ENCODE results near the gene GRIK3.

Gene GRIK3

DNA sequence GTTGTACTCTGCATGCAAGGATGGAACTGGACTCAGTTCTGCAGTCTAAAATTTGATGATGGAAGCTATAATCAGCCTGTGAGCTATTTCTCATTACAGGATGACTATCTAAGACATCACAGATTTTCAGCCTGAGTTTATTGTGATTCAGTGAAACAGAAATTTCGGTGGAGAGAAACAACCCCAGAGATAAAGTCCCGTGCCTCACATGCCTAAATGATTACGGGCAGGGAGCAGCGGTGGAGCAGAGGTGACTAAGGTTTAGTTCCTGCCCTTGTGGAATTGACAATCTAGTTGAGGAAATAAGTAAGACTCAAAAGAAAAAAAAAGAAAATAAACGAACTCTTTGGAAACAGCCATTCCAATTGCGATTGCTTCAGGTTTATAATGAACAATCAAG, 96.9 kb downstream of the GRIK3 start:
- TF ChIP-seq, protein P1, sequence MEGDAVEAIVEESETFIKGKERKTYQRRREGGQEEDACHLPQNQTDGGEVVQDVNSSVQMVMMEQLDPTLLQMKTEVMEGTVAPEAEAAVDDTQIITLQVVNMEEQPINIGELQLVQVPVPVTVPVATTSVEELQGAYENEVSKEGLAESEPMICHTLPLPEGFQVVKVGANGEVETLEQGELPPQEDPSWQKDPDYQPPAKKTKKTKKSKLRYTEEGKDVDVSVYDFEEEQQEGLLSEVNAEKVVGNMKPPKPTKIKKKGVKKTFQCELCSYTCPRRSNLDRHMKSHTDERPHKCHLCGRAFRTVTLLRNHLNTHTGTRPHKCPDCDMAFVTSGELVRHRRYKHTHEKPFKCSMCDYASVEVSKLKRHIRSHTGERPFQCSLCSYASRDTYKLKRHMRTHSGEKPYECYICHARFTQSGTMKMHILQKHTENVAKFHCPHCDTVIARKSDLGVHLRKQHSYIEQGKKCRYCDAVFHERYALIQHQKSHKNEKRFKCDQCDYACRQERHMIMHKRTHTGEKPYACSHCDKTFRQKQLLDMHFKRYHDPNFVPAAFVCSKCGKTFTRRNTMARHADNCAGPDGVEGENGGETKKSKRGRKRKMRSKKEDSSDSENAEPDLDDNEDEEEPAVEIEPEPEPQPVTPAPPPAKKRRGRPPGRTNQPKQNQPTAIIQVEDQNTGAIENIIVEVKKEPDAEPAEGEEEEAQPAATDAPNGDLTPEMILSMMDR (conservative IDR thresholded peaks at IDR 0.05; ENCODE audit: low read depth, low read length) = no peak
- no peak for DNase-seq (ENCODE audit: low read depth)
- H3K4me3 ChIP-seq (ENCODE audit: low read depth, low read length) = no peak overlapping the region

DNA sequence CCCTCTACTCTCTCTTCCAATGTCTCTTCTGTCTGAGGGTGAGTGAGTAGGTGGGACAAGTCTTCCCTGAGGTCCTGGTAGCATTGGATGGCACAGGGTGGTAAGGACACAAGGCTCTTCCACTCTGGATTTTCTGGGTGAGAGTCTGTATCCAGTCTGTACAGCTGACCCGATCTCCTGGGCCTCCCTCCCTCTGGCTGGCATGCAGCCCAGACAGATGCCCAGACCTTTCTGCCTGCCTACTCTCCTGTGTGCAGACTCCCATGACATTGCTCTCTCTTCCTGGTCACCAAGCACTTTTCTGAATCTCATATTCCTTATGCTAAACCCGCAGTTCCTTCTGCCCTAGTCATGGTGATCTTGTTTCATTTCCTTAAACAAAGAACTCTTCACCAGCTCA, 100.3 kb downstream of the GRIK3 start:
- DNase-seq (ENCODE audit: low read depth) = no peak
- TF ChIP-seq, protein P1 (conservative IDR thresholded peaks at IDR 0.05; ENCODE audit: low read depth, low read length) = no peak
- no peak overlapping the region for H3K4me3 ChIP-seq (ENCODE audit: low read depth, low read length)

GRCh38 chr1:36927826-36928225, 106.5 kb downstream of the GRIK3 start:
- TF ChIP-seq, protein P1 (conservative IDR thresholded peaks at IDR 0.05; ENCODE audit: low read depth, low read length) = no peak
- DNase-seq (ENCODE audit: low read depth) = no peak

DNA sequence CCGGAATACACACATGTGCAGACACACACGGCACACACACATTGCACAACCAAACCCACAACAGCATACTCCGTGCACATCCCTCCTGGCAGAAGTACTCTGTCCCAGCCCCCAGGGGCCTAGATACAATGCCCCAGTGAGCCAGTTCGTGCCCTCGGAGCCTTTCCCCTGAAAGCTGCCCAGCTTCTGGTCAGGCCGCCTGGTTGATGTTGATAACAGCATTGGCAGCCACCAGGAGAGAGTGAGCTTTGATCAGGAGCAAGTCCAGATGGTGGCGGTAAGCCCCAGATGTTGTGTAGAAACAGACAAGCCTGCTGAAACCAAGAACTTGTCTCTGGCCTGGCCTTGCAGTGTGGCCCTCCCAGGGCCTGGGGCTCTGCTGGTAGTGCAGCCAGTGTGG, 109.1 kb downstream of the GRIK3 start:
- TF ChIP-seq, protein P1 (conservative IDR thresholded peaks at IDR 0.05; ENCODE audit: low read depth, low read length) = no peak
- no peak for DNase-seq (ENCODE audit: low read depth)
- no peak overlapping the region for H3K4me3 ChIP-seq (ENCODE audit: low read depth, low read length)

More at GRCh38 chr1:36927826-36928225, 106.5 kb downstream of the GRIK3 start:
- no peak overlapping the region for H3K4me3 ChIP-seq (ENCODE audit: low read depth, low read length)

DNA sequence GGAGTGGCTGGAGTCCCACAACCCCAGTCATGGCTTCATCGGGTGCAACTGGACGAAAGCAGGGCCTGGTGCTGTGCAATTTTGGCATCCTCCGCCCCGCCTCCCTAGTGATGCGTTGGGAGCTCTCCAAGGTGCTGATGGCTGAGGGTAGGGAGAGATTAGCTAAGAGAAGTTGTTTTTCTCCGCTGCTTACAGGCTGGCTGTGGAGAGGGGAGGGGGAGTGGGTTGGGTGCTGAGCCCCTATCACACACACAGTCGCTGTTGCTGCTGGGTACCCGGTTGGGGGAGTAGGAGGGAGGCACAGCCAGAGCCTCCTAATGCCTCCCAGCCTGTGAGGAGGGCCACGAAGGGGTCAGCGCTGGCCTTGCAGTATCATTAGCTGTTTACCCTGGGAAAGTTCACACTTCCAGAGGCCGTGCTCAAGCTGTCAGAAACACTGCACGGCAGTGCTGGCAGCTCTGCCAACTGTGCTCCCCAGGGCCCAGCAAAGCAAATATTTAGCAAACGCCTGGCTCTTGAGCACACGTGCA, 110.0 kb downstream of the GRIK3 start:
- DNase-seq (ENCODE audit: low read depth) = peak; percentile 9
- TF ChIP-seq, protein P1 (conservative IDR thresholded peaks at IDR 0.05; ENCODE audit: low read depth, low read length) = no peak
- H3K4me3 ChIP-seq (ENCODE audit: low read depth, low read length) = no peak overlapping the region

GRCh38 chr1:36922593-36923426, 111.5 kb downstream of the GRIK3 start:
- TF ChIP-seq, protein P1 (conservative IDR thresholded peaks at IDR 0.05; ENCODE audit: low read depth, low read length) = no peak
- DNase-seq (ENCODE audit: low read depth) = no peak

GRCh38 chr1:36922071-36922470, 112.2 kb downstream of the GRIK3 start:
- no peak overlapping the region for H3K4me3 ChIP-seq (ENCODE audit: low read depth, low read length)
- TF ChIP-seq, protein P1 (conservative IDR thresholded peaks at IDR 0.05; ENCODE audit: low read depth, low read length) = no peak
- no peak for DNase-seq (ENCODE audit: low read depth)

More at GRCh38 chr1:36922593-36923426, 111.5 kb downstream of the GRIK3 start:
- H3K4me3 ChIP-seq (ENCODE audit: low read depth, low read length) = no peak overlapping the region

Data from choroid plexus epithelial cell (primary cell).